B cell (primary cell): ENCODE results near the gene CCDC74B. TPM values are rescaled to one million over a fixed set of nuclear protein-coding genes. Genes with fewer than 3 reads are reported as not detected.
"Not testable (repeated sequence)": the region's sequence is repeated elsewhere in the genome, so short reads cannot be mapped to it uniquely, and the experiment has no call there.

Experiments
- ATAC-seq: fragments of 200-7000 bp; cut with Tn5 transposase; one replicate; pipeline ENCODE4 v1.10.0; 2021; ENCODE audit warnings: low read depth, mild to moderate bottlenecking, moderate number of reproducible peaks, moderate library complexity
- CTCF ChIA-PET: fragments of 350-600 bp; sonication (Branson Sonifier 250); formaldehyde crosslinking; loops from one replicate; lab custom pipeline; 2021; ENCODE audit warnings: antibody characterized with exemption, inconsistent platforms; lab: Charles Lee
- POLR2A ChIA-PET: fragments of 350-600 bp; sonication (Branson Sonifier 250); formaldehyde crosslinking; loops from one replicate; lab custom pipeline; 2021; ENCODE audit warnings: antibody characterized with exemption; lab: Charles Lee
- DNase-seq: peaks from one replicate; pipeline ENCODE4 v3.0.0; 2013
- H2AFZ ChIP-seq: 2 replicates; pipeline ENCODE4 v1.6.1; 2012; ENCODE audit warnings: mild to moderate bottlenecking, low read depth, low read length; ENCODE audit not compliant: insufficient read depth, poor library complexity, severe bottlenecking
- H3K27ac ChIP-seq, 2 donors: 1 replicate in 1 of 2; 2 replicates in 1 of 2; pipeline ENCODE4 v1.5.1; 2012 to 2013; ENCODE audit warnings: low read length in 2 of 2, mild to moderate bottlenecking in 2 of 2, moderate library complexity in 1 of 2
- H3K27me3 ChIP-seq, 4 experiments: fragments of 200-600 bp in 1 of 4; sonication (generic) in 1 of 4; replicated peaks in 1 of 4; 1 replicate in 2 of 4; 2 replicates in 2 of 4; pipeline versions ENCODE4 v1.6.1 to v1.7.0; 2013 to 2016; ENCODE audit warnings: low read length in 3 of 4, mild to moderate bottlenecking in 2 of 4, mixed read lengths in 1 of 4, moderate library complexity in 1 of 4; ENCODE audit not compliant: insufficient read depth in 4 of 4, control insufficient read depth in 3 of 4; ENCODE audit errors: control extremely low read depth in 1 of 4
- H3K36me3 ChIP-seq, 2 experiments: replicated peaks in 1 of 2; 1 replicate in 1 of 2; 2 replicates in 1 of 2; pipeline versions ENCODE4 v1.6.1 to v1.7.1; 2013; ENCODE audit warnings: low read length in 1 of 2; ENCODE audit not compliant: insufficient read depth in 2 of 2, control insufficient read depth in 1 of 2; ENCODE audit errors: control extremely low read depth in 1 of 2, extremely low read depth in 1 of 2
- H3K4me1 ChIP-seq, 2 donors: fragments of 200-600 bp in 1 of 2; sonication (generic) in 1 of 2; 1 replicate in 1 of 2; 2 replicates in 1 of 2; pipeline versions ENCODE4 v1.5.1 to v1.6.1; 2013 to 2017; ENCODE audit warnings: low read length in 2 of 2; ENCODE audit not compliant: control insufficient read depth in 2 of 2, insufficient read depth in 2 of 2
- H3K4me2 ChIP-seq: replicated peaks from 2 replicates; pipeline ENCODE3; 2012; ENCODE audit warnings: mild to moderate bottlenecking, low read depth, low read length; ENCODE audit not compliant: poor library complexity, severe bottlenecking
- H3K4me3 ChIP-seq, 5 experiments: fragments of 200-600 bp in 1 of 5; sonication (generic) in 1 of 5; 1 replicate in 3 of 5; 2 replicates in 2 of 5; pipeline versions ENCODE4 v1.5.1 to v1.7.0; 2011 to 2016; ENCODE audit warnings: low read length in 4 of 5, mild to moderate bottlenecking in 4 of 5, low read depth in 2 of 5, control low read depth in 1 of 5, moderate library complexity in 1 of 5; ENCODE audit not compliant: insufficient read depth in 1 of 5; ENCODE audit errors: control extremely low read depth in 1 of 5, extremely low read depth in 1 of 5
- H3K79me2 ChIP-seq: fragments of 200-600 bp; sonication (generic); one replicate; pipeline ENCODE4 v1.6.0; 2016; ENCODE audit warnings: low read length; ENCODE audit not compliant: control insufficient read depth, insufficient read depth
- H3K9ac ChIP-seq: fragments of 200-600 bp; sonication (generic); 2 replicates; pipeline ENCODE4 v1.6.1; 2017; ENCODE audit warnings: mild to moderate bottlenecking, low read length, moderate library complexity
- H3K9me3 ChIP-seq, 3 donors: one replicate each; pipeline versions ENCODE4 v1.6.1 to v1.7.1; 2013; ENCODE audit warnings: low read length in 2 of 3; ENCODE audit not compliant: control insufficient read depth in 2 of 3, insufficient read depth in 1 of 3; ENCODE audit errors: control extremely low read depth in 1 of 3
- H4K20me1 ChIP-seq: 2 replicates; pipeline ENCODE4 v1.6.0; 2012; ENCODE audit warnings: mild to moderate bottlenecking, low read length; ENCODE audit not compliant: insufficient read depth, control insufficient read depth, poor library complexity, severe bottlenecking
- H3K27ac Mint-ChIP-seq: one replicate; pipeline ENCODE4 v1.8.0; 2021; ENCODE audit warnings: mixed read lengths
- H3K27me3 Mint-ChIP-seq: one replicate; pipeline ENCODE4 v1.8.0; 2021; ENCODE audit warnings: mixed read lengths
- H3K4me1 Mint-ChIP-seq: one replicate; pipeline ENCODE4 v1.8.0; 2021; ENCODE audit warnings: mixed read lengths
- H3K4me3 Mint-ChIP-seq: one replicate; pipeline ENCODE4 v1.8.0; 2021; ENCODE audit warnings: mixed read lengths
- H3K9me3 Mint-ChIP-seq: one replicate; pipeline ENCODE4 v1.8.0; 2022; ENCODE audit warnings: mixed read lengths; ENCODE audit not compliant: insufficient read depth
- CTCF ChIP-seq: fragments of 200-600 bp; IDR thresholded peaks from one replicate; pipeline ENCODE4 v1.8.0; 2022; ENCODE audit warnings: antibody characterized with exemption, mild to moderate bottlenecking
- EZH2 ChIP-seq: IDR thresholded peaks from 2 replicates; pipeline ENCODE4 v1.6.1; 2012; ENCODE audit warnings: borderline replicate concordance, low read depth, mild to moderate bottlenecking, moderate library complexity, low read length; ENCODE audit not compliant: insufficient read depth, poor library complexity, severe bottlenecking
- WGBS: methylation state at CpG from one replicate; pipeline ENCODE4 v1.1.5; 2013; ENCODE audit warnings: missing lambda C conversion rate; ENCODE audit not compliant: insufficient coverage; 5-methylcytosine and 5-hydroxymethylcytosine counted together
- intact Hi-C: fragments of 100-400 bp; cut with micrococcal nuclease; formaldehyde crosslinking; loops from one replicate; pipeline ENCODE4 v1.10.0; 2022
- polyA plus RNA-seq: library from polyadenylated mRNA; depleted of rRNA; stranded (reverse); fragments of >200 nt; gene quantifications from 2 replicates; pipeline ENCODE4 v1.2.3, GENCODE V29; 2012
- total RNA-seq, 2 donors: library from RNA; stranded (reverse); fragments of 120-200 nt in 1 of 2; gene quantifications; 1 replicate in 1 of 2; 2 replicates in 1 of 2; pipeline versions ENCODE4 v1.2.3 to v1.2.4, GENCODE V29; 2013 to 2022

The CCDC74B gene
- total and polyA plus RNA-seq, 2 donors (not counting 1 experiment from before 2014, with no cell fraction given), result 1.1 to 1.4 TPM

DNA sequence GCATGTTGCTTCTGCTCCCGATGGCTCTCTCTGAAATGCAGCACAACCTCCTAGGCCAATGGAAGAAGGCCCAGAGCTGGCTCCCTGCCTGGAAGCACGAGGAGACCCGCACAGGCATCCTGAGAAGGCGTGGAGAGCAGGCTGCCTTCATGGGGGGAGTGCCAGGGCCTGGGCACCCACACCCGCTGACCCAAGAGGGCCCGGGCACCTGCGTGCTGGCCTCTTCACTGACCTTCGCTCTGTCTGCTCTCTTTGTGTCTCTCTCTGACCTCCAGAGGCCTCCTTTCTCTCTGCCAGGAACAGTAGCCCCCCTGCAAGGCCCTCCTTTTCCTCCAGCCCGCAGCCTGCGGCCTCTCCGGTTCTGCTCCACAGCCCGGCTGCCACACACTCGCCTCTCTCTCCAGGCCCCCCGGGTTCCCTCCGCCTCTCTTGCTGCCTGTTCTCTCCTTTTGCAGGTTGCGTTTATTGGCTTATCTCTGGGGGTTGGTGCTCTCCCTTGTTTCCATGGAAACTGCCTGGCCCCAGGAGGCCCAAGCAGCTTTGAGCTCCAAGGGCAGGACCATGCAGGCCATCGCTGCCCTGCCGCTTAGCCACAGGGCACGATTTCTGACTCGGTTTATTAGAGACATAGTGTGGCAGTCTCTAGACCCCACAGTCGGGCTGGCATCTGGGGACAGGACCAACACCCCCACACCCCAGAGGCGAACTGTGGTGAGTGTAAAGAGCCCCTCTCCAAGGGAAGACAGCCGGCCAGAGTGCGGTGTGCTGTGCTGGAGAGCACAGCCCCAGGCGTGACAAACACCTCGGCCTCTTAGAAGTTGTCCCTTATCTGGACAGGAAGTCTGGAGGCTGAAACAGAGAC lies 38.8 kb upstream of the CCDC74B start:
- intact Hi-C loops, result loop anchor here (2.0 to 10.0 kb wide), 2 partner anchors 149 to 1869 kb away; partner anchors contain the start of gene HS6ST1
- Mint-ChIP-seq H3K27ac (peak overlapping the region; percentile 50), H3K27me3 (no peaks in the 10 kb centered on the region), H3K9me3 (no peaks in the 10 kb centered on the region), H3K4me1 (peaks cover 20% of the 10 kb centered on the region), H3K4me3 (peak overlapping the region; percentile 77)
- ChIA-PET POLR2A (no interaction called here), CTCF (no interaction called here)
- peak overlapping the region; percentile 86 for H3K4me2 ChIP-seq
- TF ChIP-seq CTCF, result no peak
- no peak for TF ChIP-seq EZH2
- H3K36me3 ChIP-seq, result no peaks in the 10 kb centered on the region
- no peak overlapping the region for H3K9ac ChIP-seq
- DNase-seq, result no peak
- H3K4me1 ChIP-seq, result peaks cover 14 to 21% of the 10 kb centered on the region in 2 donors
- H3K27ac ChIP-seq, result no peak overlapping the region
- no peaks in the 10 kb centered on the region for H3K27me3 ChIP-seq
- H4K20me1 ChIP-seq, result peaks cover 2% of the 10 kb centered on the region
- 95% methylated on average over 20 of the region's 26 CpGs for WGBS
- no peak overlapping the region for H3K4me3 ChIP-seq
- peaks cover 46% of the 10 kb centered on the region for H3K79me2 ChIP-seq
- peak overlapping the region; percentile 18 for H2AFZ ChIP-seq
- no peaks in the 10 kb centered on the region for H3K9me3 ChIP-seq
- no peak for ATAC-seq

GRCh38 chr2:130182826-130183511 lies 38.1 kb upstream of the CCDC74B start:
- intact Hi-C loops, result loop anchor here (2.0 to 10.0 kb wide), 2 partner anchors 150 to 1868 kb away; partner anchors contain the start of gene HS6ST1

More at GRCh38 chr2:130182826-130183511, 38.1 kb upstream of the CCDC74B start:
- Mint-ChIP-seq H3K4me3 (peak overlapping the region; percentile 77), H3K4me1 (peaks cover 23% of the 10 kb centered on the region), H3K27ac (peak overlapping the region; percentile 59)
- peak overlapping the region; percentile 86 for H3K4me2 ChIP-seq
- H3K27me3 ChIP-seq, H3K9me3 ChIP-seq, DNase-seq, H3K27ac ChIP-seq, ATAC-seq, H3K36me3 ChIP-seq, H4K20me1 ChIP-seq, H3K9me3 Mint-ChIP-seq, H3K27me3 Mint-ChIP-seq: not testable (repeated sequence)
- H3K79me2 ChIP-seq, result peaks cover 54% of the 10 kb centered on the region
- WGBS, result 39% methylated on average over 16 of the region's 23 CpGs
- H3K4me3 ChIP-seq, result peak overlapping the region in 3 of 5 experiments; percentile 15 to 90 (median 80)
- ChIA-PET POLR2A (interaction anchor here (2.7 kb wide), 1 partner anchor 159 kb away, joined by 32 read pairs; the partner anchor contains the start of gene IMP4), CTCF (interaction anchor here (3.6 kb wide), 1 partner anchor 152 kb away, joined by 18 read pairs; no protein-coding TSS in a partner anchor)
- H3K9ac ChIP-seq, result peak overlapping the region; percentile 32
- peak overlapping the region; percentile 18 for H2AFZ ChIP-seq
- peaks cover 14 to 21% of the 10 kb centered on the region in 2 donors for H3K4me1 ChIP-seq
